SK-N-SH (cell line): ENCODE results near the gene FSTL5. TPM values are rescaled to one million over a fixed set of nuclear protein-coding genes. Genes with fewer than 3 reads are reported as not detected.

ENCODE experiments used
- CTCF ChIA-PET: fragments of 300-600, 350-600 bp; formaldehyde crosslinking; extraction: SDS; loops from one replicate; lab custom pipeline; 2021; lab: Yijun Ruan, JAX
- POLR2A ChIA-PET: fragments of 350-600 bp; sonication (Branson Sonifier 250); formaldehyde crosslinking; extraction: SDS; loops from one replicate; lab custom pipeline; 2020; ENCODE audit warnings: antibody characterized with exemption, inconsistent platforms; lab: Yijun Ruan, JAX
- DNase-seq: peaks from one replicate; pipeline ENCODE4 v3.0.0; 2012
- H2AFZ ChIP-seq: fragments of 200-600 bp; sonication (generic); 2 replicates; pipeline ENCODE4 v1.8.1; 2016; ENCODE audit warnings: antibody characterized with exemption, mild to moderate bottlenecking, low read depth
- H3F3A ChIP-seq: fragments of 200-600 bp; sonication (generic); replicated peaks from 2 replicates; pipeline ENCODE3; 2016; ENCODE audit warnings: antibody characterized with exemption, mild to moderate bottlenecking; ENCODE audit not compliant: insufficient read depth
- H3K27ac ChIP-seq, 2 experiments: fragments of 200-500 bp in 1 of 2; fragments of 200-600 bp in 1 of 2; sonication (Bioruptor generic) in 1 of 2; sonication (generic), shearing (Covaris generic) in 1 of 2; 2 replicates each; pipeline versions ENCODE4 v1.5.1 to v1.6.1; 2014 to 2016; ENCODE audit warnings: low read depth in 2 of 2, inconsistent platforms in 1 of 2, low read length in 1 of 2, mild to moderate bottlenecking in 1 of 2, mixed read lengths in 1 of 2
- H3K27me3 ChIP-seq: fragments of 200-600 bp; sonication (generic), shearing (Covaris generic); 2 replicates; pipeline ENCODE4 v1.6.1; 2016; ENCODE audit warnings: mixed run types; ENCODE audit not compliant: insufficient read depth
- H3K36me3 ChIP-seq, 2 experiments: fragments of 200-500 bp in 1 of 2; fragments of 200-600 bp in 1 of 2; sonication (Bioruptor generic) in 1 of 2; sonication (generic) in 1 of 2; replicated peaks in 1 of 2; 2 replicates each; pipeline versions ENCODE3 to v1.5.1; 2014 to 2016; ENCODE audit warnings: low read length in 1 of 2, mild to moderate bottlenecking in 1 of 2; ENCODE audit not compliant: insufficient read depth in 2 of 2, control insufficient read depth in 1 of 2
- H3K4me1 ChIP-seq, 2 experiments: fragments of 200-500 bp in 1 of 2; fragments of 200-600 bp in 1 of 2; sonication (Bioruptor generic) in 1 of 2; sonication (generic), shearing (Covaris generic) in 1 of 2; 2 replicates each; pipeline versions ENCODE4 v1.5.1 to v1.6.1; 2014 to 2016; ENCODE audit warnings: low read depth in 1 of 2, low read length in 1 of 2, mixed run types in 1 of 2; ENCODE audit not compliant: insufficient read depth in 2 of 2, control insufficient read depth in 1 of 2
- H3K4me2 ChIP-seq: fragments of 200-600 bp; sonication (generic), shearing (Covaris generic); 2 replicates; pipeline ENCODE4 v1.6.1; 2017; ENCODE audit warnings: mixed run types
- H3K4me3 ChIP-seq, 2 experiments: fragments of 200-500 bp in 1 of 2; fragments of 200-600 bp in 1 of 2; sonication (Bioruptor generic) in 1 of 2; sonication (generic), shearing (Covaris generic) in 1 of 2; 2 replicates each; pipeline versions ENCODE4 v1.5.1 to v1.8.1; 2014 to 2016; ENCODE audit warnings: low read depth in 2 of 2, inconsistent platforms in 1 of 2, low read length in 1 of 2, mild to moderate bottlenecking in 1 of 2, mixed read lengths in 1 of 2, moderate library complexity in 1 of 2
- H3K79me2 ChIP-seq: fragments of 200-600 bp; sonication (generic); 2 replicates; pipeline ENCODE4 v1.8.1; 2017; ENCODE audit warnings: mild to moderate bottlenecking; ENCODE audit not compliant: insufficient read depth
- H3K9ac ChIP-seq: fragments of 200-600 bp; sonication (generic); 2 replicates; pipeline ENCODE4 v1.6.1; 2017; ENCODE audit warnings: mixed run types
- H3K9me2 ChIP-seq: fragments of 200-600 bp; sonication (generic); 2 replicates; pipeline ENCODE4 v1.6.1; 2017; ENCODE audit warnings: mixed run types
- H3K9me3 ChIP-seq: fragments of 200-600 bp; sonication (generic); 2 replicates; pipeline ENCODE4 v1.6.1; 2017; ENCODE audit warnings: mixed run types, mild to moderate bottlenecking, moderate library complexity
- H4K20me1 ChIP-seq: fragments of 200-600 bp; sonication (generic); 2 replicates; pipeline ENCODE4 v1.6.1; 2017; ENCODE audit warnings: mild to moderate bottlenecking, mixed run types; ENCODE audit not compliant: insufficient read depth
- CHD2 ChIP-seq: fragments of 150-350 bp; IDR thresholded peaks from 2 replicates; pipeline ENCODE4 v1.6.1; 2018; ENCODE audit warnings: low read length; ENCODE audit not compliant: partially characterized antibody
- ELF1 ChIP-seq: IDR thresholded peaks from 2 replicates; pipeline ENCODE4 v1.4.0; 2012
- EP300 ChIP-seq, 2 experiments: IDR thresholded peaks; 2 replicates each; pipeline versions ENCODE4 v1.4.0 to v1.6.1; 2012; ENCODE audit warnings: borderline replicate concordance in 1 of 2, low read depth in 1 of 2, low read length in 1 of 2
- FOSL2 ChIP-seq: IDR thresholded peaks from 2 replicates; pipeline ENCODE4 v1.4.0; 2012; ENCODE audit warnings: low read depth, mild to moderate bottlenecking, moderate library complexity, borderline replicate concordance
- FOXJ3 ChIP-seq: sonication (generic); formaldehyde crosslinking; IDR thresholded peaks from 2 replicates; pipeline ENCODE4 v1.5.1; 2020; ENCODE audit warnings: mild to moderate bottlenecking, missing genetic modification reagents
- GABPA ChIP-seq: IDR thresholded peaks from 2 replicates; pipeline ENCODE4 v1.4.0; 2012; ENCODE audit warnings: low read depth, mild to moderate bottlenecking
- JUND ChIP-seq: IDR thresholded peaks from 2 replicates; pipeline ENCODE4 v1.4.0; 2012
- MAX ChIP-seq: IDR thresholded peaks from 2 replicates; pipeline ENCODE4 v1.4.0; 2012; ENCODE audit warnings: low read depth
- MEF2A ChIP-seq: IDR thresholded peaks from 2 replicates; pipeline ENCODE4 v1.4.0; 2012; ENCODE audit warnings: low read depth, borderline replicate concordance
- MXI1 ChIP-seq: IDR thresholded peaks from 2 replicates; pipeline ENCODE4 v1.6.1; 2012; ENCODE audit warnings: mild to moderate bottlenecking, low read depth, low read length, improper control_type of control experiment
- NFIC ChIP-seq: IDR thresholded peaks from 2 replicates; pipeline ENCODE4 v1.4.0; 2012; ENCODE audit warnings: borderline replicate concordance
- NRF1 ChIP-seq: IDR thresholded peaks from 2 replicates; pipeline ENCODE4 v1.6.1; 2012; ENCODE audit warnings: low read depth, mild to moderate bottlenecking, low read length
- RAD21 ChIP-seq: IDR thresholded peaks from 2 replicates; pipeline ENCODE4 v1.6.1; 2012; ENCODE audit warnings: mild to moderate bottlenecking, low read length
- RFX5 ChIP-seq: IDR thresholded peaks from 2 replicates; pipeline ENCODE4 v1.6.1; 2012; ENCODE audit warnings: mild to moderate bottlenecking, improper control_type of control experiment, low read length
- SIN3A ChIP-seq: IDR thresholded peaks from 2 replicates; pipeline ENCODE4 v1.6.1; 2012; ENCODE audit warnings: low read depth, mild to moderate bottlenecking, low read length, moderate library complexity, borderline replicate concordance
- SMC3 ChIP-seq: IDR thresholded peaks from 2 replicates; pipeline ENCODE4 v1.6.1; 2012; ENCODE audit warnings: low read depth, low read length, improper control_type of control experiment
- TAF1 ChIP-seq: IDR thresholded peaks from 2 replicates; pipeline ENCODE4 v1.6.1; 2012; ENCODE audit warnings: low read depth, mild to moderate bottlenecking, low read length, moderate library complexity, borderline replicate concordance
- TEAD4 ChIP-seq: IDR thresholded peaks from 2 replicates; pipeline ENCODE4 v1.4.0; 2012; ENCODE audit warnings: mild to moderate bottlenecking, borderline replicate concordance; ENCODE audit not compliant: insufficient read depth
- USF1 ChIP-seq: IDR thresholded peaks from 2 replicates; pipeline ENCODE4 v1.4.0; 2012; ENCODE audit warnings: low read depth, borderline replicate concordance
- USF2 ChIP-seq: fragments of 150-350 bp; IDR thresholded peaks from 2 replicates; pipeline ENCODE4 v1.6.1; 2017; ENCODE audit warnings: antibody characterized with exemption, low read length, low read depth, borderline replicate concordance
- WGBS: methylation state at CpG from one replicate; pipeline ENCODE4 v1.1.6; 2017; ENCODE audit warnings: low lambda C conversion rate; 5-methylcytosine and 5-hydroxymethylcytosine counted together
- polyA plus RNA-seq, 3 experiments: library from polyadenylated mRNA; depleted of rRNA; stranded (reverse); fragments of >200 nt; gene quantifications; 2 replicates each; pipeline ENCODE4 v1.2.3, GENCODE V29; 2012

Gene FSTL5
- polyA plus RNA-seq, 1 of the 3 experiments (the other 2 are of a cell fraction), result 0.07 TPM

- TF ChIP-seq MAX (no peak), GABPA (no peak), USF2 (no peak), FOSL2 (no peak), USF1 (no peak), JUND (no peak)
- TF ChIP-seq, all 33 proteins: peak for 0
Observed at GRCh38 chr4:162126729-162127128, 37.1 kb downstream of the FSTL5 start (continued).

- H3F3A ChIP-seq, result no peaks in the 10 kb centered on the region
- no peaks in the 10 kb centered on the region for H3K36me3 ChIP-seq
- H3K9me3 ChIP-seq, result no peaks in the 10 kb centered on the region
- no peaks in the 10 kb centered on the region for H3K4me1 ChIP-seq
- DNase-seq, result no peak
- no peaks in the 10 kb centered on the region for H3K27me3 ChIP-seq
- CTCF ChIA-PET, result no interaction called here
- H3K79me2 ChIP-seq, result no peaks in the 10 kb centered on the region
- TF ChIP-seq FOXJ3 (no peak), NRF1 (no peak), SMC3 (no peak), RAD21 (no peak), USF2 (no peak), EP300 (IDR thresholded peaks at IDR 0.05; ENCODE audit: borderline replicate concordance in 1 of 2, low read depth in 1 of 2, low read length in 1 of 2) (no peak), NFIC (no peak), JUND (no peak), MEF2A (no peak), GABPA (no peak), SIN3A (no peak), MXI1 (no peak), TEAD4 (no peak), CHD2 (no peak), ELF1 (no peak), TAF1 (no peak), RFX5 (no peak)
- no peaks in the 10 kb centered on the region for H3K9me2 ChIP-seq
- POLR2A ChIA-PET, result no interaction called here
- H3K4me2 ChIP-seq, result no peak overlapping the region
- H3K27ac ChIP-seq, result no peak overlapping the region
- H3K4me3 ChIP-seq, result no peak overlapping the region
- no peak overlapping the region for H3K9ac ChIP-seq
- 47% methylated on average over 2 of the region's 2 CpGs for WGBS
- H2AFZ ChIP-seq, result no peak overlapping the region
- no peaks in the 10 kb centered on the region for H4K20me1 ChIP-seq
Observed at GRCh38 chr4:162117051-162117450, 46.7 kb downstream of the FSTL5 start.
